Common myeloid progenitor, CD34-positive (primary cell): ENCODE data around the gene C1GALT1C1. TPM values are rescaled to one million over a fixed set of nuclear protein-coding genes. Genes with fewer than 3 reads are reported as not detected.

Experiments used
- CTCF ChIA-PET: fragments of 350-600 bp; sonication (Branson Sonifier 250); formaldehyde crosslinking; loops from one replicate; lab custom pipeline; 2021; ENCODE audit warnings: antibody characterized with exemption; lab: Charles Lee
- POLR2A ChIA-PET: fragments of 350-600 bp; sonication (Branson Sonifier 250); formaldehyde crosslinking; loops from one replicate; lab custom pipeline; 2021; ENCODE audit warnings: antibody characterized with exemption; lab: Charles Lee
- DNase-seq, 3 donors: peaks; one replicate each; pipeline versions ENCODE4 v3.0.0 to v3.0.0-alpha.2; 2013
- H3K27ac ChIP-seq, 2 experiments: 1 replicate in 1 of 2; 2 replicates in 1 of 2; pipeline ENCODE4 v1.7.0; 2013; ENCODE audit warnings: inconsistent platforms in 2 of 2, low read length in 2 of 2, mild to moderate bottlenecking in 2 of 2, low read depth in 1 of 2, moderate library complexity in 1 of 2; ENCODE audit not compliant: severe bottlenecking in 2 of 2, insufficient read depth in 1 of 2, poor library complexity in 1 of 2
- H3K27me3 ChIP-seq, 5 experiments: replicated peaks in 2 of 5; 1 replicate in 3 of 5; 2 replicates in 2 of 5; pipeline versions ENCODE4 v1.6.1 to v1.7.0; 2013; ENCODE audit warnings: low read length in 4 of 5, mild to moderate bottlenecking in 2 of 5, moderate library complexity in 2 of 5, inconsistent platforms in 1 of 5; ENCODE audit not compliant: insufficient read depth in 5 of 5, control insufficient read depth in 4 of 5
- H3K36me3 ChIP-seq, 4 experiments: 1 replicate in 2 of 4; 2 replicates in 2 of 4; pipeline versions ENCODE4 v1.6.1 to v1.7.0; 2013; ENCODE audit warnings: low read length in 3 of 4, control low read depth in 1 of 4, mild to moderate bottlenecking in 1 of 4; ENCODE audit not compliant: control insufficient read depth in 4 of 4, insufficient read depth in 4 of 4
- H3K4me1 ChIP-seq, 4 experiments: 1 replicate in 3 of 4; 2 replicates in 1 of 4; pipeline versions ENCODE4 v1.6.1 to v1.7.1; 2013; ENCODE audit warnings: low read length in 3 of 4, mild to moderate bottlenecking in 3 of 4, control low read depth in 1 of 4, inconsistent platforms in 1 of 4, moderate library complexity in 1 of 4; ENCODE audit not compliant: control insufficient read depth in 4 of 4, insufficient read depth in 4 of 4; ENCODE audit errors: control extremely low read depth in 1 of 4
- H3K4me3 ChIP-seq, 7 experiments: 1 replicate in 4 of 7; 2 replicates in 3 of 7; pipeline versions ENCODE4 v1.5.1 to v1.7.0; 2013; ENCODE audit warnings: mild to moderate bottlenecking in 7 of 7, low read length in 6 of 7, moderate library complexity in 6 of 7, inconsistent platforms in 2 of 7, low read depth in 2 of 7, control low read depth in 1 of 7; ENCODE audit not compliant: insufficient read depth in 4 of 7, control insufficient read depth in 1 of 7; ENCODE audit errors: extremely low read depth in 1 of 7
- H3K9me3 ChIP-seq, 5 experiments: 1 replicate in 4 of 5; 2 replicates in 1 of 5; pipeline versions ENCODE4 v1.6.1 to v1.7.1; 2013; ENCODE audit warnings: low read length in 4 of 5, mild to moderate bottlenecking in 2 of 5, inconsistent platforms in 1 of 5, low read depth in 1 of 5, moderate library complexity in 1 of 5; ENCODE audit not compliant: control insufficient read depth in 4 of 5, insufficient read depth in 2 of 5; ENCODE audit errors: control extremely low read depth in 1 of 5
- WGBS: methylation state at CpG from one replicate; pipeline ENCODE4 v1.1.5; 2013; ENCODE audit not compliant: insufficient coverage; 5-methylcytosine and 5-hydroxymethylcytosine counted together
- polyA plus RNA-seq: library from polyadenylated mRNA; unstranded; fragments of 120-200 nt; gene quantifications from one replicate; pipeline ENCODE4 v1.2.1, GENCODE V29; 2013

The C1GALT1C1 gene
- polyA plus RNA-seq, result 9.8 TPM

DNA sequence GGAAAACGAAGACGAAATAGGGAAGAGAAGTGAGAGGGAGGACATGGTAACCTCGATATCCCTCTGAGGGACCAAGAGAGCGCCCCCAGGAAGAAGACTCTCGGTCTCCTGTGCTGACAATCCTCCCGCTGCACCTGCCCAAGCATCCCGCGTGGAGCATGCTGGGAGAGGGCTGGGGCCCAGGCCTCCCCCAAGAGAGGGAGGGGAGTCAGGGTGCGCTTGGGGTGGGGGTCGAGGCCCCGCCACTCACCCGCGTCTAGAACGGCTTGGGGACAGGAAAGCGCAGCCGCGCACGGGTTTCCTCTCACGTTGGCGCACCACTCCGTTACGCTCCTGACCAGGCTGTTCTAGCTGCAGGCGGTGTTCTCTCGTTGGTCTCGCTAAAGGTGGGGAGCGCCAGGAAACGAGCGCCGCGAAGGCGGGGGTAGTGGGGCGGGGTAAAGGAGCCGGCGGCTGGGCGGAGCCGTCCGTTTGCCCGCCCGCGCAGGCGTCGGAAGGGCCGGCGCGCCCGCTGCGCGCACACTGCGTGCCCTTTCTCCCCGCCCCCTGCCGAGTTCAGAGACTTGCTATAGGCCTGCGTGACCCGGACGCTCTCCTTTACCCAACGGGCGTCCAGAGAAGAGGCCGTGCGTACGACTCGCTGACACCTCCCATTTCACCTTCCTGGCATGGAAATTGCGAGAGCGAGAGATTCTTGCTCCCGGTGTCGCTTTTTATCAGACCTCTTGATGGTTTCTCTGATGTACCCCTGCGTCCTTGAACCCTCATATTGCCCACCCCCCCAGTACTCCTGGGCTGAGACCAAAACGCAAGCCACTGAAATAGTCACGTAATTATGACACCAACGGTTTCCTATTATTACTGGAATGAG, at the start of gene C1GALT1C1:
Gene C1GALT1C1, minus strand, starts transcription at position 388 of the 871 bp plus-strand sequence. CDS start 2,888 bp downstream, outside the sequence.
- Histone ChIP-seq H3K4me1 (peaks cover 2 to 9% (median 4%) of the 10 kb centered on the region in 4 experiments), H3K4me3 (peak within 1 kb of the TSS; percentile 31 to 87 (median 72)), H3K27me3 (peaks cover 0 to 4% (median 0%) of the 10 kb centered on the region in 5 experiments), H3K36me3 (no peaks in the 10 kb centered on the region), H3K9me3 (no peaks in the 10 kb centered on the region), H3K27ac (peak within 1 kb of the TSS; percentile 85 to 88)
- 31% methylated on average over 65 of the region's 68 CpGs for WGBS
- ChIA-PET CTCF (no interaction called here), POLR2A (interaction anchor here (0.6 kb wide), 1 partner anchor 69 kb away, joined by 3 read pairs; no protein-coding TSS in a partner anchor)
- DNase-seq, result peak; percentile 92 to 96 (median 95)

DNA sequence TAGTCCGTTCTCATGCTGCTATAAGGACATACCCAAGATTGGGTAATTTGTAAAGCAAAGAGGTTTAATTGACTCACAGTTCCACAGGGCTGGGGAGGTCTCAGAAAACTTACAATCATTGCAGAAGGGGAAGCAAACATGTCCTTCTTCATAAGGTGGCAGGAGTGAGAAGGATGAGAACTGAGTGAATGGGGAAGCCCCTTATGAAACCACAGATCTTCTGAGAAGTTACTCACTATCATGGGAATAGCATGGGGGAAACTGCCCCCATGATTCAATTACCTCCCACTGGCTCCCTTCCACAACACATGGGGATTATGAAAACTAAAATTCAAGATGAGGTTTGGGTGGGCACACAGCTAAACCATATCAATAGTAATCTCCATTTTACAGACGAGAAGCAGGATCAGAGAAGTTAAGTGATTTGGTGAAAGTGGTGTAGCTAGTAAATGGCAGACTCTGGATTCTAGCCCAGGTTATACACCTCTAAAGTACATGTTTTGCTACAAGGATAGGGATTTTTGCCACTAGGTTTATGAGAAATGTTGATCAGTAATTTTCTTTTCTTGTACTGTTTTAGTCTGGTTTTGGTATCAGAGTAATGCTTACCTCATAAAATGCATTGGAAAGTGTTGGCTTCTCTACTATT, 47.3 kb upstream of the C1GALT1C1 start:
- no peaks in the 10 kb centered on the region for H3K27me3 ChIP-seq
- no peaks in the 10 kb centered on the region for H3K36me3 ChIP-seq
- ChIA-PET POLR2A (no interaction called here), CTCF (no interaction called here)
- peak in 2 of 3 donors; percentile 25 to 40 for DNase-seq
- H3K4me1 ChIP-seq, result no peaks in the 10 kb centered on the region
- H3K4me3 ChIP-seq, result no peak overlapping the region
- no peak overlapping the region for H3K27ac ChIP-seq
- peaks cover 0 to 4% (median 0%) of the 10 kb centered on the region in 5 experiments for H3K9me3 ChIP-seq
- WGBS, result 50% methylated on average over 1 of the region's 2 CpGs

DNA sequence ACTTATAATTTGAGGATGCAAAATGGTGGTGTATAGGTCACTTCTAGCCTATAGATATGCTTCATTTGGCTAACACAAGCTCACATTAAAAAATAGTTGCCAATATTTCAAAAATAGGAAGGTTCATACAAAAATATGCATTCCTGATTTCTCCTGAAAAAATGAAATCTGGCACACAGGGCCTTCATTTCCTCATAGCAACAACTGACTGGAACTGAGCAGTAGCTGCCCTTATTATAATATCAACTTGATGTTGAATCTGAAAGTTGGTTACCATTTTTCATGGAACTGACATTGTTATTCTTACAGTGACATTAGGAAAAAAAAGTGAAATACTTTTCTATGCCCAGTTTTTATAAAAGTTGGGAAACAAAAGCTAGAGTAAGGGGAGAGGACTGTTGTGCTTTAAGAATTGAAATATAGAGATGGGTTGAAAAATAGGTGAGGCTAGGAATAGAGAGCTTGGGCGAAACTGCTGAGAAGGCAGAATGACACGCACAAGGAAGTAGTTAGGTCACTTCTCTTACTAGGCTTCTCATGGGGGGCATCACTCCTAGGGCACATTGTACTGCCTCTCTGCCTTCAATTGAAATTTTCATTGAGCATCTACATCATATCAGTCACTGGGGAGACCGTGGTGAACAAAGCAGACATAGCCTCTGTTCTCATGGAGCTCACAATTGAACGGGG, 43.1 kb upstream of the C1GALT1C1 start:
- CTCF ChIA-PET, result interaction anchor here (0.9 kb wide), 1 partner anchor 25 kb away, joined by 3 read pairs; no protein-coding TSS in a partner anchor
- no peaks in the 10 kb centered on the region for H3K4me1 ChIP-seq
- H3K27ac ChIP-seq, result no peak overlapping the region
- no peak overlapping the region for H3K4me3 ChIP-seq
- WGBS, result 76% methylated on average over 4 of the region's 4 CpGs
- no peaks in the 10 kb centered on the region for H3K36me3 ChIP-seq
- peaks cover 0 to 4% (median 0%) of the 10 kb centered on the region in 5 experiments for H3K9me3 ChIP-seq
- no peak for DNase-seq
- no peaks in the 10 kb centered on the region for H3K27me3 ChIP-seq
- POLR2A ChIA-PET, result no interaction called here

DNA sequence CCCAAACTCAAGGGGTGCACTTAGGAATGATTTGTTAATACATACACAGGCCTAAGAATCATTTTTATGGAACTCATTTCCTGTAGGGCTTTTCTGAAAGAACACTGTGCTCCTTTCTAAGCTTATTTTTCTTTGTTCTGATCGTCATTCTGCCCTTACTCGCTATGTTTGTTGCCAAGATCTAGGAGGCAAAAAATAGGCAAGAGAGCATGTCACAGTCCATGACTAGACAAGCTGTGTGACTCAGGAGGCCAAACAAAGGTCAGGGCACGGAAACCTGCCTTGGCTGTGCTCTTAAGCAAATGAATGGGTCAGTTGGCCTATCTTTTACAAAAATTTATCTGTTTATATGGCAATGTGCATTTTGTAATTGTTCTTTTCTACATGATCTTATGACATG, 42.5 kb upstream of the C1GALT1C1 start:
- no peaks in the 10 kb centered on the region for H3K27me3 ChIP-seq
- H3K4me1 ChIP-seq, result no peaks in the 10 kb centered on the region
- no peak overlapping the region for H3K4me3 ChIP-seq
- ChIA-PET CTCF (no interaction called here), POLR2A (no interaction called here)
- H3K27ac ChIP-seq, result no peak overlapping the region
- no peak for DNase-seq
- H3K36me3 ChIP-seq, result no peaks in the 10 kb centered on the region
- 92% methylated on average over 2 of the region's 3 CpGs for WGBS
- H3K9me3 ChIP-seq, result peaks cover 0 to 4% (median 0%) of the 10 kb centered on the region in 5 experiments

DNA sequence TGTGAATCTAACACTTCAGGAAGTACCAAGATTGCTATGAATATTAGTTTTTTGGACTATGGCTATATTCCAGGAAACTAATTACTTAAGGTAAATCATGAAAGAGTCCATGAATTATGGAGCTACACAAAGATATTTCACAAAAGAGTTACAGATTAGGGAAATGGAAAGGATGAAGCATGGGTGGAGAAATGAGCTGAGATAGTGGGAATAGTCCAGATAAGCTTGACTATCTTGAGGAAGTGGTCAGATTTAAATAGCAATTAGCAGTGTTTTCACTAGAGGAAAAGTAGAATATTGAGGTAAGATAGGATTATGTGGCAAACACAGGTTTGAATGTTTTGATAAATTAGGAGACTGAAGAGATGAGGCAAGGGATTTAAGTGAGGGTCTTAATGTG, 42.1 kb upstream of the C1GALT1C1 start:
- Histone ChIP-seq H3K4me3 (no peak overlapping the region), H3K9me3 (no peaks in the 10 kb centered on the region), H3K27ac (no peak overlapping the region), H3K27me3 (no peaks in the 10 kb centered on the region), H3K4me1 (no peaks in the 10 kb centered on the region), H3K36me3 (no peaks in the 10 kb centered on the region)
- DNase-seq, result no peak
- ChIA-PET POLR2A (no interaction called here), CTCF (no interaction called here)

DNA sequence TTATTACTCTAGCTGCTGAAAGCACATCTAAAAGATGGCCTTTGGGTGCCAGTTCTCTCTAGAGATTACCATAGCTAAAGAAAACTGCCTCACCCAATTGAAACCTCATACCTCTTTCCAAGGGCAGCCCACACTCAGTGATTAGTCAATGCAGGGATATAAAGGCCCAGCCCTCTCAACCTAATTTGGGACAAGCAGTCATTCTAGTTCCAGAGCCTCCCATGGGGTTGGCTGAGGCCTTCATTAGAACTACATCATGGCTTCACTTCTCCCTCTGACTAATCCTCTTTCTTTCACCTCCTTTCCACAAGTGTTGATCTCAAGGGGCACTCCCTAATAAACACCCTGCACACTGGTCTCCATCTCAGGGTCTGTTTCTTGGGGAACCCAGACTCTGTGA, 38.5 kb upstream of the C1GALT1C1 start:
- Histone ChIP-seq H3K27me3 (no peaks in the 10 kb centered on the region), H3K4me1 (no peaks in the 10 kb centered on the region), H3K4me3 (no peak overlapping the region), H3K9me3 (no peaks in the 10 kb centered on the region), H3K36me3 (no peaks in the 10 kb centered on the region), H3K27ac (no peak overlapping the region)
- no peak for DNase-seq
- POLR2A ChIA-PET, result no interaction called here
- CTCF ChIA-PET, result no interaction called here
